ENCODE results near the gene PTH1R. TPM values are rescaled to one million over a fixed set of nuclear protein-coding genes. Genes with fewer than 3 reads are reported as not detected.

Gene PTH1R
- total RNA-seq, 1 donor from 2014 or later = 10.3 TPM

- TF ChIP-seq CTCF (IDR thresholded peaks at IDR 0.05) = no peak
- DNase-seq (ENCODE audit: low spot score in 2 of 2) = no peak
- no peak overlapping the region for H3K4me3 ChIP-seq
- intact Hi-C loops (cut with DNase I) = loop anchor here (2.0 to 10.0 kb wide), 3 partner anchors 25 to 381 kb away; partner anchors contain the start of genes KIF9 and KLHL18
- H3K27me3 ChIP-seq = no peaks in the 10 kb centered on the region
- H3K27ac ChIP-seq = peak overlapping the region; percentile 85 to 94
- peaks cover 0 to 14% of the 10 kb centered on the region in 2 donors for H3K36me3 ChIP-seq
- H3K4me1 ChIP-seq = peaks cover 56 to 75% of the 10 kb centered on the region in 2 donors
- no peaks in the 10 kb centered on the region for H3K9me3 ChIP-seq
These were observed 56.6 kb downstream of the PTH1R start for GRCh38 chr3:46934072-46934471.

GRCh38 chr3:46934498-46935167 lies 57.1 kb downstream of the PTH1R start:
- no peak for TF ChIP-seq CTCF (IDR thresholded peaks at IDR 0.05)
- Histone ChIP-seq H3K4me3 (no peak overlapping the region), H3K27me3 (no peaks in the 10 kb centered on the region), H3K9me3 (no peaks in the 10 kb centered on the region), H3K4me1 (peaks cover 51 to 69% of the 10 kb centered on the region in 2 donors), H3K27ac (peak overlapping the region; percentile 85 to 94), H3K36me3 (peaks cover under 1 to 15% of the 10 kb centered on the region in 2 donors)
- no peak for DNase-seq (ENCODE audit: low spot score in 2 of 2)
- intact Hi-C loops (cut with DNase I) = loop anchor here (1.0 to 10.0 kb wide), 5 partner anchors 26 to 380 kb away; partner anchors contain the start of genes CCDC12, KIF9 and KLHL18

- peak; percentile 90 to 98 for DNase-seq (ENCODE audit: low spot score in 2 of 2)
- no peak overlapping the region for H3K4me3 ChIP-seq
- H3K4me1 ChIP-seq = peaks cover 47 to 62% of the 10 kb centered on the region in 2 donors
- peak; percentile 68 to 84 (median 69) for TF ChIP-seq CTCF (IDR thresholded peaks at IDR 0.05)
- intact Hi-C loops (cut with DNase I) = loop anchor here (1.0 to 10.0 kb wide), 5 partner anchors 27 to 379 kb away; partner anchors contain the start of genes CCDC12, KIF9 and KLHL18
- peaks cover 6 to 21% of the 10 kb centered on the region in 2 donors for H3K36me3 ChIP-seq
- H3K27ac ChIP-seq = peak overlapping the region; percentile 85 to 94
- no peaks in the 10 kb centered on the region for H3K9me3 ChIP-seq
- no peaks in the 10 kb centered on the region for H3K27me3 ChIP-seq
These were observed 57.8 kb downstream of the PTH1R start for GRCh38 chr3:46935168-46935858.

- H3K4me3 ChIP-seq = no peak overlapping the region
- intact Hi-C loops (cut with DNase I) = loop anchor here (1.0 to 10.0 kb wide), 5 partner anchors 27 to 379 kb away; partner anchors contain the start of genes CCDC12, KIF9 and KLHL18
- H3K27ac ChIP-seq = peak overlapping the region; percentile 70 to 94
- no peaks in the 10 kb centered on the region for H3K27me3 ChIP-seq
- no peak for DNase-seq (ENCODE audit: low spot score in 2 of 2)
- H3K36me3 ChIP-seq = peaks cover 9 to 28% of the 10 kb centered on the region in 2 donors
- TF ChIP-seq CTCF (IDR thresholded peaks at IDR 0.05) = no peak
- H3K9me3 ChIP-seq = no peaks in the 10 kb centered on the region
- H3K4me1 ChIP-seq = peaks cover 40 to 55% of the 10 kb centered on the region in 2 donors
These were observed 58.6 kb downstream of the PTH1R start for GRCh38 chr3:46935989-46936558.

- DNase-seq (ENCODE audit: low spot score in 2 of 2) = no peak
- Histone ChIP-seq H3K4me3 (no peak overlapping the region), H3K27me3 (no peaks in the 10 kb centered on the region), H3K9me3 (no peaks in the 10 kb centered on the region), H3K36me3 (peaks cover 9 to 28% of the 10 kb centered on the region in 2 donors), H3K27ac (peak overlapping the region; percentile 70 to 94), H3K4me1 (peaks cover 35 to 47% of the 10 kb centered on the region in 2 donors)
- TF ChIP-seq CTCF (IDR thresholded peaks at IDR 0.05) = no peak
- intact Hi-C loops (cut with DNase I) = loop anchor here (10.0 kb wide), 2 partner anchors 348 to 378 kb away; partner anchors contain the start of genes KIF9 and KLHL18
These were observed 59.3 kb downstream of the PTH1R start for GRCh38 chr3:46936733-46937250.
